NCI-H2107 (cell line): ENCODE results near the gene ADAMTS19.

Experiments used
- DNase-seq: peaks from one replicate; lab custom pipeline; 2025; lab: John Stamatoyannopoulos, UW

Gene ADAMTS19

GRCh38 chr5:129672006-129672405 is 211.9 kb downstream of the ADAMTS19 start:
- no peak for DNase-seq

GRCh38 chr5:129679671-129680070 is 219.6 kb downstream of the ADAMTS19 start:
- no peak for DNase-seq

DNA sequence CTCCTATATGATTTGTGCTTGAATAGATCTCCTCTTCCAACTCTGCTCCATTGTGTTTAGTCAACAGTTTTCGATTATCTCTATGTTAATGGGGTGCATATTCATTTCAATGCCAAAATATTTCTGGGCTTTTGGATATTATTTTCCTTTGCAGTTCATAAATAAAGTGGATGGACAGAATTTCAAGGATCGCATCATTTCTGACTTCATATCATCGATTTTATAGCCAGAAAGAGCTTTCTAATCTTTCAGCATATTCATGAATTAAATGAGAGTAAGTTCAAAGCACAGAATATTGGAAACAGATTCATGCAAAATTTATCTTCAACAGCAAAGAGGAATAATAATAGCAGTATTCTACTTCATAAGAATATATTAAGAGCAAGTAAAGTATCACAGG is 227.8 kb downstream of the ADAMTS19 start:
- no peak for DNase-seq

- DNase-seq, result no peak
Measured at GRCh38 chr5:129689045-129689444, 228.9 kb downstream of the ADAMTS19 start.

GRCh38 chr5:129691220-129691619 is 231.1 kb downstream of the ADAMTS19 start:
- no peak for DNase-seq

- DNase-seq, result no peak
Measured at GRCh38 chr5:129696636-129697035, 236.5 kb downstream of the ADAMTS19 start.

DNA sequence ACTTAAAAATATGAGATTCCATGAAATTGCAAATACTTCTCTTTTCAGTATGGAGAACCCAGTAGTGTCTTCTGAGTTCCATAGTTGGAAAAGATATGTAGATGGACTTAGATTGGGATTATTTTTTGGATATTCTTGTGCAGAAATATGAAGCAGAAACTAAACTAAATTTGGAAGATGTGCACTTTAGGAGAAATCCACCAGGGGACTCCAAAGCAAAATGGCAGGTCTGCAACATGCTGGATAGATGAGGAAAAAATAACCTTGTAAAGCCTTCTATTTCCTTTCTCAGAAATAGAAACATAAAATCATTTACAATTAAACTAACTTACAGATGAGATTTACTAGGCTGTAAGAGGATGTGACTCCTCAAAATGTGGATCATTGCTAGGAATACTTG is 238.6 kb downstream of the ADAMTS19 start:
- no peak for DNase-seq

GRCh38 chr5:129716235-129716634 is 256.1 kb downstream of the ADAMTS19 start:
- no peak for DNase-seq

GRCh38 chr5:129716651-129717050 is 256.6 kb downstream of the ADAMTS19 start:
- DNase-seq, result no peak

DNA sequence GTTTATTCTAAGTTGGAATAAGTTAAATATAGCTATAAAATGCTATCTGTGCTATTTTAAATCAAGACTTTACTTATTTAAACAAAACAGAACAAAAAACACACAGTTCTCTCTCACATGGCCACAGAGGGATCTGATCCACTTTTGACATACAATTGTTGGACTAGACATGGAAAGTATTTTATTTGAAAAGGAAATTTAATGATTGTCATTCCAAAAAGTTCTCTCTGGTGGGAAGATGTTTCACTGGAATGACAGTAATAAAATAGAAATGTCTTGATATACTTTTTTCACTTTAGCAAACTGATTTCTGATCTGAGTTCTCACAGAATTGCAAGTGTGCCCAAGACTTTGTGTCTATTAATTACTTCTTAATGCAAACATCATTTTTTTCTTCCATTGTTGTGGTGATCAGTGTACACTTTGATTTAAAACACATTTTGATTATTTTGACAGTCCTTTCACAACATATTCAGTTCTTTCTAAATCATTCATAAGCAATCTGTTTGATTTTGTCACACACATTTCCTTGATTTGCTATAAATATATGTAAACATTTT is 257.7 kb downstream of the ADAMTS19 start:
- DNase-seq, result no peak

GRCh38 chr5:129718471-129719090 is 258.5 kb downstream of the ADAMTS19 start:
- no peak for DNase-seq

DNA sequence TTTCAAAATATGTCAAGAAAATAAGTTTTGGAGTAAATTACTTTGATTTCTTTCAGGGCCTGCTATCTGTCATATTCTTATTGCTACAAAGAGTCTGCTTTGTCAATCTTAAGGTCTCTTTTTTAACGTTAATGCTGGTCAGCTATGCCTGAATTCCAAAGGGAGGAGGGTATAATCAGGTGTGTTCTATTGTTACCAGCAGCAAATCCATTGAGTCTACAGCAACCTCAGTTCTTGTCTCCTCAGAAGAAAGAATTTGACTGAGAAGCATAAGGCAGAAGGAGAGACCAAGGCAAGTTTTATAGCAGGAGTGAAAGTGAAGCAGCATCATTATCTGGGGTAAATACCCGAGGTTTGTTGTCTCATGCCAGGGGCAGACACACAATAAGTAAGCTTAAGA is 264.1 kb downstream of the ADAMTS19 start:
- DNase-seq, result no peak

DNA sequence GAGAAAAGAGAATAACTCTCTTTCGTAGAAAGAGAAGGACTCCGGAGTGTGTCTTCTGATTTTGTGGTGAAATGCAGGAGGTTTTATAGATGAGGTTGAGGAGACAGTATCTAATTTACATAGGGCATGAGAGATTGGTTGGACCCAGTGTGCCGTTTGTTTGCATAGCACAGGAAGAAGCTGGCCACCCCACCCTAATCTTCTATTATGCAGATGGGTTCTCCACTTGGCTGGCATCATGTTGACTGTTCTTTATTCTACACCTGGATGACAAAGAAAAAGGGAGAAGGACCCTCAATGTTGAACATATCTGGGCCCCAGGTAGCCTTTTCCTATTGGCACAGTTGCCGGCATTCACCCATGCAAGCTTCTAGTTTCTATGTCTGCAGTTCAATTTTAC is 264.5 kb downstream of the ADAMTS19 start:
- no peak for DNase-seq

DNA sequence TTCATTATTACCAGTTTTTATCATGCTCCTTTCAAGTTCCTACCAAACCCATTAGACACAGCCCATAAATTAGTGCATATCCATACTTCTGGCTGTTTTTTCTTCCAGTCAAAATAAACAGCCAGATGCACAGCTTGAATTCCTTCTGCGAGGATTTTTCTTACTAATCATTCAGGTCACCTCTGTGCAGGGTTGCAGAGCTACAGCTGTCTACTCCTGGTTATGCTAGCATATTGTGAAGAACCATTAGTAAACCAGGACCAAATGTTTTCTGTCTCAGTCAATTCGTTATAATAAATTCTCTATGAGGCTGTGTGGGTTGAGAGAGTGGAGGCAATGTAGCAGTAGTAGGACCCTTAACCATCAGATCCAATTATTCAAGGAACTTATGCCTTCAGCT is 279.7 kb downstream of the ADAMTS19 start:
- no peak for DNase-seq

GRCh38 chr5:129743541-129744187 is 283.6 kb downstream of the ADAMTS19 start:
- no peak for DNase-seq

DNA sequence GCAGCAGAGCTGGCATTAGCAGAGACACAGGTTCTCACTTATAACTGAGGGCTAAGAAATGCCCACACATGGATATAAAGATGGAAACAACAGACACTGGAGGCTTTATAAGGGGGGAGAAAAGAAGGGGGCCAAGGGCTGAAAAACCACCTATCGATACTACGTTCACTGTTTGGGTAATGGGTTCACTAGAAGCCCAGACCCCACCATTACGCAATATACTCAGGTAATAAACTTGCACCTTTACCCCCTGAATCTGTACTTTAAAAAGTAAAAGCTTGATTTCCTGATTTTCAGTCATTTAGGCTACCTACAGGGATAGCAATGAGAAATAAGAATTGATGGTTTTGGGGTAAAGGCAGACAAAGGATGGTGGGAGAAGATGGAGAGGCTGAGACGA is 285.9 kb downstream of the ADAMTS19 start:
- DNase-seq, result no peak

DNA sequence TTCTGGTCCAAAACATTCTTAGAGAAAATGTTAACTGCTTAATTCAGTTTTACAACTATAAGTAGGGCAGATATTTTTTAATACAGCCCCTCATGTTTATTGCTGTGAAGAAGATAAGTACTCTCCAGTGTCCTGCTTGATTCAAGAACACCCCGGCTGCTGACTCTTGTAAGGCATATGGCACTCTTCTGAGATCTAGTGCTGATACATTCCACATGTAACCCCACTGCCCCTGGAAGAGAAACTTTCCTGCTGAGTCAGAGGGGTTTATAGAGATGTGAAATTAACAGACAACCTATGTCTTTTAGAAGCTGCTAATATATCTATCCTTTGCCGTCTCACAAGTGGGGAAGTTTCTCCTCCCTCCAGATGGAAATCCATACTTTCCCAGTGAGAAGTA is 286.8 kb downstream of the ADAMTS19 start:
- no peak for DNase-seq

GRCh38 chr5:129747572-129748407 is 287.7 kb downstream of the ADAMTS19 start, which contains the start of gene MINAR2:
MINAR2 (plus strand) TSS chr5:129748094; CDS start chr5:129748191, 97 bp downstream.
- DNase-seq, result no peak

GRCh38 chr5:129748913-129749880 is 289.1 kb downstream of the ADAMTS19 start:
- no peak for DNase-seq

DNA sequence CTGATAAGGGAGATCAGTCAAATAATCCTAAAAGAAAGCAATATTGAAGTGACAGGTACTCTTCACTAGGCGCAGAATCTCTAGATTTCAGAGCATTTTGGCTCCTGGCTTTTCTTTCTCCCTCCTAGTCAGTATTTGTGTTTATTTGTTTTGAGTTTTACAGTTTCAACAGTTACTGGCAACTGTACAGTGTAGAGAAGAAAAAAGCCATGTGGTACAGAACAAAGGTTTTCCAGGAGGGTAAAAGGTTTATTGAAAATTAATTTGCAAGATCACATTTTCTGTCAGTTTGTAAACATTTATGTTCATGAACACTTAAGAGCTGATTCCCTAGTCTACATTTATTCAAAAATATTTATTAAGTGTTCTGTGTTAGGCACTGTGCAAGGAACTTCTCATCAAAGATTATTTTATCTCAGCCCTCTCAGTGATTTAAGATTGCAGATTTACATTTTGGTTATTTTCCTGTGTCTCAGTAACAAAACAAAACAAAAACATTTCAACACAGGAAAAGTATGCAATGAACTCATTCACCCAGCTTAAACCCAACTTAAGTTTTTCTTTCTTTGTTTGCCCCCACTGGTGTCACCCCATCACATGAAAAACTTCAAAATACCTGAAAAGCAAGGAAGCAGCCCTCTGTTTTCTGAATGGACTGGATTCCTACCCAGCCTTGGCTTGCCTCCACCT is 300.7 kb downstream of the ADAMTS19 start:
- no peak for DNase-seq

GRCh38 chr5:129763651-129764050 is 303.6 kb downstream of the ADAMTS19 start:
- no peak for DNase-seq
